ENCODE results near the gene FHOD3.

The FHOD3 gene

GRCh38 chr18:36323421-36323820 lies 25.9 kb downstream of the FHOD3 start:
- no peak for DNase-seq

- no peak for DNase-seq
These were observed 28.3 kb downstream of the FHOD3 start for GRCh38 chr18:36325846-36326245.

GRCh38 chr18:36326771-36327170 lies 29.3 kb downstream of the FHOD3 start:
- DNase-seq: no peak

GRCh38 chr18:36327352-36328316 lies 30.1 kb downstream of the FHOD3 start:
- no peak for DNase-seq

GRCh38 chr18:36328385-36328858 lies 30.9 kb downstream of the FHOD3 start:
- no peak for DNase-seq

GRCh38 chr18:36328916-36329315 lies 31.4 kb downstream of the FHOD3 start:
- no peak for DNase-seq

- no peak for DNase-seq
These were observed 32.3 kb downstream of the FHOD3 start for GRCh38 chr18:36329684-36330434.

GRCh38 chr18:36330435-36331052 lies 33.0 kb downstream of the FHOD3 start:
- no peak for DNase-seq

GRCh38 chr18:36331521-36331971 lies 34.0 kb downstream of the FHOD3 start:
- DNase-seq: no peak

GRCh38 chr18:36333414-36333813 lies 35.9 kb downstream of the FHOD3 start:
- DNase-seq: no peak

- DNase-seq: no peak
These were observed 37.3 kb downstream of the FHOD3 start for GRCh38 chr18:36334798-36335197.

- DNase-seq: no peak
These were observed 38.2 kb downstream of the FHOD3 start for GRCh38 chr18:36335476-36336279.

GRCh38 chr18:36337679-36338402 lies 40.3 kb downstream of the FHOD3 start:
- DNase-seq: no peak

GRCh38 chr18:36338403-36338933 lies 41.0 kb downstream of the FHOD3 start:
- no peak for DNase-seq

- DNase-seq: no peak
These were observed 42.7 kb downstream of the FHOD3 start for GRCh38 chr18:36340246-36340645.

- DNase-seq: no peak
These were observed 44.4 kb downstream of the FHOD3 start for GRCh38 chr18:36341944-36342343.

- no peak for DNase-seq
These were observed 50.8 kb downstream of the FHOD3 start for GRCh38 chr18:36348331-36348730.

GRCh38 chr18:36348971-36349417 lies 51.5 kb downstream of the FHOD3 start:
- DNase-seq: no peak

- no peak for DNase-seq
These were observed 52.0 kb downstream of the FHOD3 start for GRCh38 chr18:36349552-36349951.

- DNase-seq: no peak
These were observed 52.7 kb downstream of the FHOD3 start for GRCh38 chr18:36350251-36350651.

GRCh38 chr18:36350839-36351469 lies 53.4 kb downstream of the FHOD3 start:
- DNase-seq: no peak

All from NCI-H2171 (cell line).